ENCODE measurements around the gene IL31RA.

The IL31RA gene

GRCh38 chr5:55853041-55853670 is 2.0 kb downstream of the IL31RA start:
- H3K27me3 Mint-ChIP-seq: no peaks in the 10 kb centered on the region
- H3K4me1 Mint-ChIP-seq: peaks cover 34% of the 10 kb centered on the region

GRCh38 chr5:55853818-55854217 is 2.7 kb downstream of the IL31RA start:
- H3K4me1 Mint-ChIP-seq: peaks cover 34% of the 10 kb centered on the region
- no peaks in the 10 kb centered on the region for H3K27me3 Mint-ChIP-seq
- no peaks in the 10 kb centered on the region for H3K36me3 Mint-ChIP-seq
- H3K4me3 Mint-ChIP-seq: no peak overlapping the region
- no peaks in the 10 kb centered on the region for H3K9me3 Mint-ChIP-seq
- no peak overlapping the region for H3K27ac Mint-ChIP-seq

More at GRCh38 chr5:55853041-55853670, 2.0 kb downstream of the IL31RA start:
- Mint-ChIP-seq H3K36me3 (no peaks in the 10 kb centered on the region), H3K27ac (no peak overlapping the region), H3K4me3 (no peak overlapping the region), H3K9me3 (no peaks in the 10 kb centered on the region)

- Mint-ChIP-seq H3K4me1 (peaks cover 34% of the 10 kb centered on the region), H3K9me3 (no peaks in the 10 kb centered on the region), H3K27me3 (no peaks in the 10 kb centered on the region), H3K4me3 (peak overlapping the region; percentile 5), H3K36me3 (no peaks in the 10 kb centered on the region), H3K27ac (no peak overlapping the region)
Observed at GRCh38 chr5:55855509-55855908, 4.4 kb downstream of the IL31RA start.

GRCh38 chr5:55856516-55857246 is 5.5 kb downstream of the IL31RA start:
- Mint-ChIP-seq H3K36me3 (peaks cover 1% of the 10 kb centered on the region), H3K9me3 (no peaks in the 10 kb centered on the region), H3K27me3 (no peaks in the 10 kb centered on the region), H3K27ac (peak overlapping the region; percentile 46), H3K4me3 (peak overlapping the region; percentile 24), H3K4me1 (peaks cover 28% of the 10 kb centered on the region)

DNA sequence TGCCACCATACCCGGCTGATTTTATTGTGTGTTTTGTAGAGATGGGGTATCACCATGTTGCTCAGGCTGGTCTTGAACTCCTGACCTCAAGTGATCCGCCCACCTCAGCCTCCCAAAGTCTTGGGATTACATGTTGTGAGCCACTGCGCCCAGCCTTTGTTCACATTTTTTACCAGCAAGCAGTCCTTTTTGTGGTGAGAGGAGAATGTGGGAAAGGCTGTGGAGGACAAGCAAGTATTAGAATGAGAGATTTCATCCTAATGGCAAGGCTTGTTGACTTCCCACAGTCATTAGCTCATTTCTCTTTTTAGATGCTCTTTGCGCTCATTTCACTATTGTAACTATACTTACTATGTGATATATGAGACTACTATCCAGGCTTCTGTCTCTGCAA is 6.1 kb downstream of the IL31RA start:
- H3K27me3 Mint-ChIP-seq: no peaks in the 10 kb centered on the region
- peaks cover 1% of the 10 kb centered on the region for H3K36me3 Mint-ChIP-seq
- H3K4me1 Mint-ChIP-seq: peaks cover 28% of the 10 kb centered on the region
- no peaks in the 10 kb centered on the region for H3K9me3 Mint-ChIP-seq
- H3K4me3 Mint-ChIP-seq: no peak overlapping the region
- H3K27ac Mint-ChIP-seq: no peak overlapping the region

- peaks cover 28% of the 10 kb centered on the region for H3K4me1 Mint-ChIP-seq
- H3K4me3 Mint-ChIP-seq: no peak overlapping the region
- no peaks in the 10 kb centered on the region for H3K9me3 Mint-ChIP-seq
- peaks cover 1% of the 10 kb centered on the region for H3K36me3 Mint-ChIP-seq
- H3K27me3 Mint-ChIP-seq: no peaks in the 10 kb centered on the region
- H3K27ac Mint-ChIP-seq: no peak overlapping the region
Observed at GRCh38 chr5:55858104-55858503, 6.9 kb downstream of the IL31RA start.

- Mint-ChIP-seq H3K4me1 (peaks cover 27% of the 10 kb centered on the region), H3K4me3 (no peak overlapping the region), H3K36me3 (peaks cover 1% of the 10 kb centered on the region), H3K27ac (no peak overlapping the region), H3K9me3 (no peaks in the 10 kb centered on the region), H3K27me3 (no peaks in the 10 kb centered on the region)
Observed at GRCh38 chr5:55860288-55860687, 9.1 kb downstream of the IL31RA start.

- no peak overlapping the region for H3K27ac Mint-ChIP-seq
- H3K36me3 Mint-ChIP-seq: peaks cover 1% of the 10 kb centered on the region
Observed at GRCh38 chr5:55860709-55861108, 9.6 kb downstream of the IL31RA start.

GRCh38 chr5:55864606-55865541 is 13.7 kb downstream of the IL31RA start:
- peaks cover 9% of the 10 kb centered on the region for H3K4me1 Mint-ChIP-seq
- no peak overlapping the region for H3K27ac Mint-ChIP-seq
- H3K27me3 Mint-ChIP-seq: no peaks in the 10 kb centered on the region
- peaks cover 1% of the 10 kb centered on the region for H3K36me3 Mint-ChIP-seq
- H3K4me3 Mint-ChIP-seq: no peak overlapping the region
- H3K9me3 Mint-ChIP-seq: no peaks in the 10 kb centered on the region

More at GRCh38 chr5:55860709-55861108, 9.6 kb downstream of the IL31RA start:
- Mint-ChIP-seq H3K27me3 (no peaks in the 10 kb centered on the region), H3K9me3 (no peaks in the 10 kb centered on the region), H3K4me3 (no peak overlapping the region), H3K4me1 (peaks cover 25% of the 10 kb centered on the region)

DNA sequence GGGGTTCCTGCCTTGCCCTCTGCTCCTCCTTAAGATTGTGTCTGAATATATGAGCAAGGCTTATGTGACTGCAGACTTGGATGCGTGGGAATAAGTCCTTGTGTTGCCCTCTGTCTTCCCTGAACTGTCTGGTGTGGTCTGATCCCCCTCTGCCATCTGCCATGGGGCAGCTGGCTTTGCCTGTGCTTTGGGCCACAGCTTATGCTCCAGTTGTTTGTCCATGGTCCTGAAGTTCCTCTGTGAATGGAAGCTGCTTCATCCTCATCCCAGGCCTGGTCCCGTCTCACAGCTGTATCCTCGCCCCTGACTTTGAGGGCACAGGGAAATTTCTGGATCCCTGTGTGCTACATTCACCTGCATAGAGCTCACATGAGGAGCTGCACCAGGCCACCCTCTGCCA is 14.7 kb downstream of the IL31RA start:
- Mint-ChIP-seq H3K4me3 (no peak overlapping the region), H3K27ac (no peak overlapping the region), H3K9me3 (no peaks in the 10 kb centered on the region), H3K27me3 (no peaks in the 10 kb centered on the region), H3K36me3 (peaks cover 1% of the 10 kb centered on the region), H3K4me1 (peaks cover 9% of the 10 kb centered on the region)

DNA sequence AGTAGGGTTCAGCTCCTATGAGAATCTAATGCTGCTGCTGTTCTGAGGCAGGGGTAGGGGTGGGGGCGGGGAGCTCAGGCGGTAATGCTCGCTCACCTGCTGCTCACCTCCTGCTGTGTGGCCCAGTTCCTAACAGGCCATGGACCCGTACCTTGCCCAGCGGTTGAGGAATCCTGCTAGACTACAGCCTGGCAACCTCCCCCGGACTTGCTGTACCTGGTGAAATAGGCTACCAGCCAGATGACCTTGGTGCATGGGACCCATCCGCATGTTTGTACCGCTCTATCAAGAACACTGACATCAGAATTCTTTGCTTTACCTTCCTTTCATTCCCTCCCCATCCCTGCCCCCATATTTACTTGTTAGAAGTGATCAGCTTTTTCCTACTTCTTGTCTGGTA is 15.3 kb downstream of the IL31RA start:
- no peaks in the 10 kb centered on the region for H3K9me3 Mint-ChIP-seq
- no peaks in the 10 kb centered on the region for H3K27me3 Mint-ChIP-seq
- no peak overlapping the region for H3K4me3 Mint-ChIP-seq
- peaks cover 1% of the 10 kb centered on the region for H3K36me3 Mint-ChIP-seq
- peaks cover 9% of the 10 kb centered on the region for H3K4me1 Mint-ChIP-seq
- H3K27ac Mint-ChIP-seq: no peak overlapping the region

DNA sequence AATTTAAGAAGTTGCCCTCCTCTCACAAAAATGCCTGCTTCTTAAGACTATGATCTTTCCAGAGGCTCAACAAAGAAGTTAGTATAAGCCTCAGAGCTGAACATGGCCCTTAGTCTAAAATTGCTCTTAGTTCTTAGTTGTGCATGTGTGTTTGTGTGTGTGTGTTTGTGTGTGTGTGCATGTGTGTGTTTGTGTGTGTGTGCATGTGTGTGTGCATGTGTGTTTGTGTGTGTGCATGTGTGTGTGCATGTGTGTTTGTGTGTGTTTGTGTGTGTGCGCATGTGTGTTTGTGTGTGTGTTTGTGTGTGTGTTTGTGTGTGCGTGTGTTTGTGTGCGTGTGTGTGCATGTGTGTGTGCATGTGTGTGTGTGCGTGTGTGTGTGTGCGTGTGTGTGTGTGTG is 15.8 kb downstream of the IL31RA start:
- Mint-ChIP-seq H3K27me3 (no peaks in the 10 kb centered on the region), H3K4me3 (no peak overlapping the region), H3K27ac (no peak overlapping the region), H3K4me1 (peaks cover 9% of the 10 kb centered on the region), H3K36me3 (no peaks in the 10 kb centered on the region), H3K9me3 (no peaks in the 10 kb centered on the region)

DNA sequence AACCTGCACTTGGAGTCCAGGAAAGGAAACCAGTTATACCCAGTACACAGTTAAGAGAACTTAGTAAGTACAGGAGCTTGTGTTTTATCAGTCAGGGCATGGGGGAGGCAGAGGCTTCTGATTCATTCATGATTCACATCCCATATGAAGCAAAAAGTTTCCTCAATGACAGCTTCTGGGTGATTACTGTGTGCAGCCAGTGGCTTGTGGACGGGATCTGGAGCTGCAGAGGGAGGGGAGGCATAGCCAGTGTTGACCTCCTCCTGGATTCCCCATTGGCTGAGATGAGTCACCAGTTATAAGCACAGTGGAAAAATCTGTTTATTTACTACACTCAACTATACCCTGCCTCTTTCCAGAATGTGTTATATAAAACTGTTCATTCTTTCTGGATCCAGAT is 17.7 kb downstream of the IL31RA start:
- Mint-ChIP-seq H3K36me3 (no peaks in the 10 kb centered on the region), H3K9me3 (no peaks in the 10 kb centered on the region), H3K4me1 (peaks cover 9% of the 10 kb centered on the region), H3K27me3 (no peaks in the 10 kb centered on the region), H3K27ac (peak overlapping the region; percentile 70), H3K4me3 (no peak overlapping the region)

DNA sequence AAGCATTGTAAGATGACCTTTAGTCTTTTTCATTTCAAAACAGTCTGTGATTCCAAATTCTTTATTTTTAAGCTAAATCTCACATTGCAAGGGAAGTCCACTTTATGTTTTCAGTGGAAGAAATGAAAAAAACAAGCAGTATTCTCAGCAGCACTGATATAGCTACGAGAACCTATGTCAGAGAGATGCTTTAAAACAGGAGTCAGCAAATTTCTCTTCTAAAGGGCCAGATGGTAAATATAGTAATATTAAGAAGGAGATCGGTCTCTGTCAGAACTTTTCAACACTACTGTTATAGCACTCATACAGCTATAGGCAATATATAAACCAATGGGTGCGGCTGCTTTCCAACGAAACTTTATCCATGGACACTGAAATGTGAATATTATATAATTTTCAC is 18.7 kb downstream of the IL31RA start:
- Mint-ChIP-seq H3K27ac (no peak overlapping the region), H3K9me3 (no peaks in the 10 kb centered on the region), H3K36me3 (no peaks in the 10 kb centered on the region), H3K4me1 (peaks cover 9% of the 10 kb centered on the region), H3K4me3 (no peak overlapping the region), H3K27me3 (no peaks in the 10 kb centered on the region)

DNA sequence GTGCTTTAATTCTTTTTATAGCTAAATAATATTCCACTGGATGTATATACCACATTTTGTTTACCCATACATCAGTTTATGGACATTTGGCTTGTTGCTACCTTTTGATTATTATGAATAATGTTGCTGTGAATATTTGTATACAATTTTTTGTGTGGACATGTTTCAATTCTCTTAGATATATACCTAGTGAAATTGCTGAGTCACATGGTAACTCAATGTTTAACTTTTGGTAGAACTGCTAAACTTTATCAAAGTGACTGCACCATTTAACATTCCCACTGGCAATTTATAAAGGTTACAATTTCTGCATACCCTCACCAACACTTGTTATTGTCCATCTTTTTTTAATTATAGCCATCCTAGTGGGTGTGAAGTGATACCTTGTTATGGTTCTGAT is 22.1 kb downstream of the IL31RA start:
- Mint-ChIP-seq H3K27me3 (no peaks in the 10 kb centered on the region), H3K36me3 (no peaks in the 10 kb centered on the region), H3K27ac (no peak overlapping the region), H3K4me3 (no peak overlapping the region), H3K4me1 (peaks cover 5% of the 10 kb centered on the region), H3K9me3 (no peaks in the 10 kb centered on the region)

- no peak overlapping the region for H3K4me3 Mint-ChIP-seq
- H3K36me3 Mint-ChIP-seq: no peaks in the 10 kb centered on the region
- H3K4me1 Mint-ChIP-seq: no peaks in the 10 kb centered on the region
- H3K27ac Mint-ChIP-seq: no peak overlapping the region
- H3K9me3 Mint-ChIP-seq: no peaks in the 10 kb centered on the region
- no peaks in the 10 kb centered on the region for H3K27me3 Mint-ChIP-seq
Observed at GRCh38 chr5:55877655-55878054, 26.5 kb downstream of the IL31RA start.
